HepG2 (cell line): ENCODE measurements around the gene S100A13. TPM values are rescaled to one million over a fixed set of nuclear protein-coding genes. Genes with fewer than 3 reads are reported as not detected.
A peak's percentile ranks its signal among the peaks of the same experiment; 100 is the strongest.

Experiments
- ATAC-seq: fragments of 200-7000 bp; cut with Tn5 transposase; 3 replicates; pipeline ENCODE4 v1.9.1; 2020; ENCODE audit warnings: mild to moderate bottlenecking, moderate library complexity
- Bru-seq: library from RNA; stranded (reverse); fragments of 400-500 nt; gene quantifications from one replicate; lab custom pipeline; 2021; lab: Mats Ljungman, UMichigan
- BruChase-seq, 2 experiments: library from RNA; stranded (reverse); fragments of 400-500 nt; gene quantifications; one replicate each; lab custom pipeline; 2021; lab: Mats Ljungman, UMichigan
- BruUV-seq: library from RNA; stranded (reverse); fragments of 400-500 nt; replicated peaks from 2 replicates; lab custom pipeline; 2021; lab: Mats Ljungman, UMichigan
- CTCF ChIA-PET: fragments of 300-600 bp; formaldehyde crosslinking; extraction: SDS; loops from one replicate; lab custom pipeline; 2021; ENCODE audit warnings: low total read pairs, inconsistent platforms, low intra/inter-chr PET ratio; lab: Yijun Ruan, JAX
- POLR2A ChIA-PET: fragments of 350-600 bp; sonication (Branson Sonifier 250); formaldehyde crosslinking; loops from one replicate; lab custom pipeline; 2020; ENCODE audit warnings: antibody characterized with exemption, inconsistent platforms; lab: Yijun Ruan, JAX
- DNase-seq: peaks from one replicate; pipeline ENCODE4 v3.0.0-alpha.2; 2015; ENCODE audit warnings: low spot score
- FAIRE-seq: peaks from 3 replicates; lab custom pipeline; 2011; peaks lifted over from hg19 to GRCh38; lab: Jason Lieb, UNC
- H2AFZ ChIP-seq: one replicate; pipeline ENCODE4 v1.6.1; 2011; ENCODE audit warnings: low read length, inconsistent platforms
- H3K27ac ChIP-seq: fragments of 300-600 bp; 3 replicates; pipeline ENCODE4 v1.8.0; 2011; ENCODE audit warnings: mixed run types, mild to moderate bottlenecking, mixed read lengths, low read length, inconsistent platforms; ENCODE audit not compliant: insufficient read depth; ENCODE audit errors: extremely low read length
- H3K27me3 ChIP-seq, 2 experiments: fragments of 200-600 bp in 1 of 2; 2 replicates in 1 of 2; 3 replicates in 1 of 2; pipeline versions ENCODE4 v1.6.0 to v1.8.0; 2011; ENCODE audit warnings: low read length in 2 of 2, mild to moderate bottlenecking in 2 of 2, moderate library complexity in 2 of 2, inconsistent platforms in 1 of 2; ENCODE audit not compliant: insufficient read depth in 2 of 2, control insufficient read depth in 1 of 2
- H3K36me3 ChIP-seq, 2 experiments: fragments of 200-600 bp in 1 of 2; replicated peaks in 1 of 2; 2 replicates in 1 of 2; 3 replicates in 1 of 2; pipeline versions ENCODE4 v1.5.1 to v1.8.0; 2011; ENCODE audit warnings: low read length in 2 of 2, inconsistent platforms in 1 of 2; ENCODE audit not compliant: insufficient read depth in 2 of 2, control insufficient read depth in 1 of 2
- H3K4me1 ChIP-seq: 2 replicates; pipeline ENCODE4 v1.5.1; 2012; ENCODE audit warnings: low read length, inconsistent platforms; ENCODE audit not compliant: insufficient read depth
- H3K4me2 ChIP-seq: 2 replicates; pipeline ENCODE4 v1.6.0; 2011; ENCODE audit warnings: low read depth, low read length, inconsistent platforms
- H3K4me3 ChIP-seq, 3 experiments: fragments of 200-600 bp in 1 of 3; sonication (generic), shearing (Covaris generic) in 1 of 3; replicated peaks in 1 of 3; 2 replicates each; pipeline ENCODE4 v1.5.1; 2011 to 2016; ENCODE audit warnings: low read length in 3 of 3, inconsistent platforms in 2 of 3, low read depth in 2 of 3, mild to moderate bottlenecking in 2 of 3, control low read depth in 1 of 3, mixed read lengths in 1 of 3; ENCODE audit not compliant: insufficient read depth in 1 of 3
- H3K79me2 ChIP-seq: one replicate; pipeline ENCODE4 v1.6.1; 2011; ENCODE audit warnings: low read length, inconsistent platforms; ENCODE audit not compliant: insufficient read depth
- H3K9ac ChIP-seq: 2 replicates; pipeline ENCODE4 v1.6.0; 2011; ENCODE audit warnings: mild to moderate bottlenecking, low read depth, low read length, inconsistent platforms; ENCODE audit not compliant: insufficient read depth
- H3K9me3 ChIP-seq: 2 replicates; pipeline ENCODE4 v1.5.1; 2012; ENCODE audit warnings: mild to moderate bottlenecking, low read length
- H4K20me1 ChIP-seq: 2 replicates; pipeline ENCODE4 v1.6.0; 2011; ENCODE audit warnings: inconsistent platforms, mild to moderate bottlenecking, low read length, moderate library complexity; ENCODE audit not compliant: insufficient read depth
- ARNT2 ChIP-seq: sonication (generic); formaldehyde crosslinking; IDR thresholded peaks from 2 replicates; pipeline ENCODE4 v1.8.0; 2022; ENCODE audit warnings: mild to moderate bottlenecking, low read depth, missing genetic modification reagents, moderate library complexity
- IKZF4 ChIP-seq: sonication (generic); formaldehyde crosslinking; IDR thresholded peaks from 2 replicates; pipeline ENCODE4 v1.5.1; 2020; ENCODE audit warnings: borderline replicate concordance, mild to moderate bottlenecking, low read depth, missing genetic modification reagents; ENCODE audit errors: not compliant biosample characterization
- MBD4 ChIP-seq: IDR thresholded peaks from 2 replicates; pipeline ENCODE4 v1.6.1; 2012; ENCODE audit warnings: low read length, inconsistent platforms, borderline replicate concordance
- NCOA5 ChIP-seq: sonication (generic); formaldehyde crosslinking; IDR thresholded peaks from 2 replicates; pipeline ENCODE4 v1.4.0; 2020; ENCODE audit warnings: missing genetic modification reagents
- NFE2L2 ChIP-seq: fragments of 150-350 bp; IDR thresholded peaks from 2 replicates; pipeline ENCODE4 v1.6.1; 2014; ENCODE audit warnings: low read length
- TBP ChIP-seq: sonication (generic); formaldehyde crosslinking; IDR thresholded peaks from 2 replicates; pipeline ENCODE4 v1.5.0; 2020; ENCODE audit warnings: missing genetic modification reagents
- ZNF546 ChIP-seq: sonication (generic); formaldehyde crosslinking; conservative IDR thresholded peaks from 2 replicates; pipeline ENCODE4 v1.8.1; 2023; ENCODE audit warnings: mild to moderate bottlenecking, missing genetic modification reagents
- ZNF547 ChIP-seq: sonication (generic); formaldehyde crosslinking; IDR thresholded peaks from 2 replicates; pipeline ENCODE4 v1.5.1; 2020; ENCODE audit warnings: mild to moderate bottlenecking, missing genetic modification reagents
- ZNF589 ChIP-seq: sonication (generic); formaldehyde crosslinking; conservative IDR thresholded peaks from 2 replicates; pipeline ENCODE4 v1.8.0; 2022; ENCODE audit warnings: mild to moderate bottlenecking, moderate library complexity, missing genetic modification reagents
- ZNF878 ChIP-seq: sonication (generic); formaldehyde crosslinking; IDR thresholded peaks from 2 replicates; pipeline ENCODE4 v1.8.1; 2023; ENCODE audit warnings: mild to moderate bottlenecking, missing genetic modification reagents, moderate library complexity
- WGBS: methylation state at CpG from one replicate; pipeline ENCODE4 v1.1.6; 2017; ENCODE audit warnings: low lambda C conversion rate; 5-methylcytosine and 5-hydroxymethylcytosine counted together
- in situ Hi-C: cut with HindIII; loops from 2 replicates; pipeline ENCODE4 v1.10.0; 2017; ENCODE audit warnings: low pct_unique_long_range_greater_than_20kb; ENCODE audit not compliant: extremely low pct_ligation_motif_present
- intact Hi-C: fragments of 100-400 bp; cut with micrococcal nuclease; formaldehyde crosslinking; loops from one replicate; pipeline ENCODE4 v1.10.0; 2022; ENCODE audit not compliant: unreplicated experiment
- long read RNA-seq, 2 experiments: library from RNA in 1 of 2; library from polyadenylated mRNA in 1 of 2; stranded (forward) in 1 of 2; unstranded in 1 of 2; transcript quantifications; one replicate each; pipeline ENCODE4 v2.0.0, GENCODE V29; 2019 to 2022
- polyA minus RNA-seq, 3 experiments: library from RNA; depleted of rRNA, polyadenylated mRNA; stranded (reverse); fragments of >200 nt; gene quantifications; 2 replicates each; pipeline ENCODE4 v1.2.3, GENCODE V29; 2011; ENCODE audit warnings: low replicate concordance in 1 of 3
- polyA plus RNA-seq, 8 experiments: library from polyadenylated mRNA; depleted of rRNA in 3 of 8; stranded (reverse) in 7 of 8; unstranded in 1 of 8; fragments of >200 nt; fragmentation: Illumina TruSeq in 4 of 8; extraction: Trizol in 4 of 8; gene quantifications; 2 replicates each; pipeline versions ENCODE4 v1.2.1 to v1.2.3, GENCODE V29; 2011 to 2016; ENCODE audit warnings: low read depth in 4 of 8, missing spikeins in 1 of 8, mixed read lengths in 1 of 8; ENCODE audit not compliant: insufficient read depth in 1 of 8
- total RNA-seq, 5 experiments: library from RNA; depleted of rRNA; stranded (reverse); fragments of >200 nt; fragmentation: Illumina TruSeq; extraction: Trizol; gene quantifications; 2 replicates each; pipeline ENCODE4 v1.2.3, GENCODE V29; 2016; ENCODE audit warnings: low read depth in 1 of 5
- TF ChIP-seq, protein P1 (sequence below): sonication (generic); formaldehyde crosslinking; IDR thresholded peaks from 2 replicates; pipeline ENCODE4 v1.4.0; 2020; ENCODE audit warnings: low read depth, missing genetic modification reagents

The S100A13 gene
- total RNA-seq (2016; rRNA removed; fragmentation: Illumina TruSeq; extraction: Trizol) (89.5 and 115 TPM in 2 replicates), polyA plus RNA-seq (2011; rRNA removed) (172 TPM in 2 replicates), polyA minus RNA-seq (2011; rRNA and poly(A)+ RNA removed; ENCODE audit: low replicate concordance) (42.6 and 182 TPM in 2 replicates), Bru-seq, nascent RNA (percentile 61 among the genes with signal in this experiment), BruChase-seq, experiment 1, labeled RNA remaining after a 6-hour chase (percentile 57 among the genes with signal in this experiment), BruChase-seq, experiment 2, labeled RNA remaining after a 2-hour chase (percentile 51 among the genes with signal in this experiment)
- 78.4 and 101 TPM in 2 replicates for total RNA-seq (2016; cell fraction: cytosol; rRNA removed; fragmentation: Illumina TruSeq; extraction: Trizol; ENCODE audit: low read depth)
- total RNA-seq (2016; cell fraction: insoluble cytoplasmic fraction; rRNA removed; fragmentation: Illumina TruSeq; extraction: Trizol) = 101 and 125 TPM in 2 replicates
- total RNA-seq (2016; cell fraction: membrane; rRNA removed; fragmentation: Illumina TruSeq; extraction: Trizol) = 88.5 and 93.4 TPM in 2 replicates
- 30.0 and 35.1 TPM in 2 replicates for total RNA-seq (2016; cell fraction: nucleus; rRNA removed; fragmentation: Illumina TruSeq; extraction: Trizol)
- 139 and 163 TPM in 2 replicates for polyA plus RNA-seq (2011; cell fraction: cytosol; rRNA removed)
- polyA plus RNA-seq (2011; cell fraction: nucleus; rRNA removed) = 32.1 and 42.4 TPM in 2 replicates
- polyA plus RNA-seq (2012) = 56.6 and 75.4 TPM in 2 replicates
- 82.7 and 114 TPM in 2 replicates for polyA plus RNA-seq (2016; cell fraction: cytosol; fragmentation: Illumina TruSeq; extraction: Trizol; ENCODE audit: low read depth)
- polyA plus RNA-seq (2016; cell fraction: insoluble cytoplasmic fraction; fragmentation: Illumina TruSeq; extraction: Trizol; ENCODE audit: low read depth) = 106 and 116 TPM in 2 replicates
- 65.7 and 84.0 TPM in 2 replicates for polyA plus RNA-seq (2016; cell fraction: membrane; fragmentation: Illumina TruSeq; extraction: Trizol; ENCODE audit: low read depth)
- 50.7 and 51.1 TPM in 2 replicates for polyA plus RNA-seq (2016; cell fraction: nucleus; fragmentation: Illumina TruSeq; extraction: Trizol; ENCODE audit: insufficient read depth, low read depth)
- 11.7 and 13.7 TPM in 2 replicates for polyA minus RNA-seq (2011; cell fraction: cytosol; rRNA and poly(A)+ RNA removed)
- polyA minus RNA-seq (2011; cell fraction: nucleus; rRNA and poly(A)+ RNA removed) = 6.7 and 6.8 TPM in 2 replicates
- long read RNA-seq, experiment 1, partial matches to known transcripts = 81 of 90 reads
- long read RNA-seq, experiment 1, other reads (novel, unspliced or antisense) = 6 of 90 reads
- long read RNA-seq, experiment 2, partial matches to known transcripts = 114 of 118 reads
- long read RNA-seq, experiment 2, other reads (novel, unspliced or antisense) = 2 of 118 reads

DNA sequence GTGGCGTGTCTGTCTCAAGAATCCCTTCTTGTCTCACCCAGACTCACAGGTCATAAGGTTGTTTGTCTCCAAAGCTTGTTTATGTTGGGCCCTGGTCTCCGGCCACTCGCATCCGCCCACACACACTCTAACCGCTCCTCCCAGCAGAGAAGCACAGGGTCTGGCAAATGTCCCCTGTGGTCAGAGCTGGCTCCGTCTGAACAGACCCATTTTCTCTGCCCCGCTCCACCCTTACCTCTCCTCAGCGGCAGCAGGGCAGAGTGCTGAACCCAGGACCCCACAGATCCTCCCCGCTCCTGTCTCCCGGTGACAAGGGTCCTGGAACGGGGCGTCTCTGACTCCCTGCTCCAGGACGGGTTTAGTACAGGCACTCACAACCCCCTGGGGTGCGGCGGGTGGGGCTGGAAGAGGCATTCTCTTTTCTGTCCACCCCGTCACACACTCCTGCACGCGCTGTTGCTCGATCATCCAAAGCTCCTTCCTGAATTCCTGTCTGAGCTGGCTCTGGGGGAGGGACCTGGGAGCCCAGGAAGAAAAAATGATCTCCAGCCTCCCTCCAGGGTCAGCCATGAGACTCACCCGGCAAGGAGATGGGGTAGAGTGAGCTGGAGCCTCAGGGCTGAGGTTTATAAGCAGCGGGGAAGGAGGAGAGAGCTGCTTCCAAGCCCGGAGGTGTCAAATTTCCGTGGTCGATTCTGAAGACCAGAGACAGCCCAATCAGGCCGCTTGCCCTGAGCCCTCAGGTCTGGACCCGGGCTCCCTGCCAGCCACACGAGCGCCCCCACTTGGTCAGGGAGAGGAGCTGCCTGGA is at the start of gene S100A13:
Gene S100A13, minus strand, starts transcription at position 602 of the 811 bp plus-strand sequence. CDS start 1,033 bp downstream, outside the sequence.
- Histone ChIP-seq H3K9me3 (no peaks in the 10 kb centered on the region), H3K4me3 (peak within 1 kb of the TSS; percentile 72 to 84 (median 74)), H3K79me2 (peaks cover 34% of the 10 kb centered on the region), H3K27me3 (no peaks in the 10 kb centered on the region), H3K4me2 (peak within 1 kb of the TSS; percentile 91), H2AFZ (peak within 1 kb of the TSS; percentile 63), H3K27ac (peak within 1 kb of the TSS; percentile 87), H3K9ac (peak within 1 kb of the TSS; percentile 78), H3K36me3 (peaks cover 2 to 3% of the 10 kb centered on the region in 2 experiments; a peak in 2 of 5 replicates), H4K20me1 (no peaks in the 10 kb centered on the region), H3K4me1 (peaks cover 55% of the 10 kb centered on the region)
- intact Hi-C loops = loop anchor here (1.0 to 5.0 kb wide), 3 partner anchors 18 to 115 kb away; no protein-coding TSS in a partner anchor
- in situ Hi-C loops = loop anchor here (5.0 kb wide), 2 partner anchors 55 to 120 kb away; no protein-coding TSS in a partner anchor
- FAIRE-seq (peak; percentile 93), DNase-seq (peak; percentile 90), ATAC-seq (peak; percentile 82)
- WGBS = 0% methylated on average over 19 of the region's 28 CpGs
- CTCF ChIA-PET = interaction anchor here (1.4 to 2.0 kb wide), 3 partner anchors 54 to 117 kb away, joined by 5 to 18 read pairs (median 7); no protein-coding TSS in a partner anchor
- POLR2A ChIA-PET = interaction anchor here (0.6 to 15.2 kb wide), 28 partner anchors 9 to 360 kb away, joined by 3 to 390 read pairs (median 6); partner anchors contain the start of genes INTS3, S100A14, S100A16 and S100A6
- TSS peak; percentile 67 for BruUV-seq
- TF ChIP-seq ZNF547 (CRISPR knock-in tag) (no peak), TBP (CRISPR knock-in tag) (no peak), NFE2L2 (no peak), MBD4 (no peak), ZNF589 (CRISPR knock-in tag) (no peak), ZNF546 (CRISPR knock-in tag) (no peak; the same call in 1 of the 2 replicates), ARNT2 (no peak), NCOA5 (CRISPR knock-in tag) (no peak), IKZF4 (no peak), ZNF878 (CRISPR knock-in tag) (peak; percentile 52; the same call in 1 of the 2 replicates)
- TF ChIP-seq, protein P1, sequence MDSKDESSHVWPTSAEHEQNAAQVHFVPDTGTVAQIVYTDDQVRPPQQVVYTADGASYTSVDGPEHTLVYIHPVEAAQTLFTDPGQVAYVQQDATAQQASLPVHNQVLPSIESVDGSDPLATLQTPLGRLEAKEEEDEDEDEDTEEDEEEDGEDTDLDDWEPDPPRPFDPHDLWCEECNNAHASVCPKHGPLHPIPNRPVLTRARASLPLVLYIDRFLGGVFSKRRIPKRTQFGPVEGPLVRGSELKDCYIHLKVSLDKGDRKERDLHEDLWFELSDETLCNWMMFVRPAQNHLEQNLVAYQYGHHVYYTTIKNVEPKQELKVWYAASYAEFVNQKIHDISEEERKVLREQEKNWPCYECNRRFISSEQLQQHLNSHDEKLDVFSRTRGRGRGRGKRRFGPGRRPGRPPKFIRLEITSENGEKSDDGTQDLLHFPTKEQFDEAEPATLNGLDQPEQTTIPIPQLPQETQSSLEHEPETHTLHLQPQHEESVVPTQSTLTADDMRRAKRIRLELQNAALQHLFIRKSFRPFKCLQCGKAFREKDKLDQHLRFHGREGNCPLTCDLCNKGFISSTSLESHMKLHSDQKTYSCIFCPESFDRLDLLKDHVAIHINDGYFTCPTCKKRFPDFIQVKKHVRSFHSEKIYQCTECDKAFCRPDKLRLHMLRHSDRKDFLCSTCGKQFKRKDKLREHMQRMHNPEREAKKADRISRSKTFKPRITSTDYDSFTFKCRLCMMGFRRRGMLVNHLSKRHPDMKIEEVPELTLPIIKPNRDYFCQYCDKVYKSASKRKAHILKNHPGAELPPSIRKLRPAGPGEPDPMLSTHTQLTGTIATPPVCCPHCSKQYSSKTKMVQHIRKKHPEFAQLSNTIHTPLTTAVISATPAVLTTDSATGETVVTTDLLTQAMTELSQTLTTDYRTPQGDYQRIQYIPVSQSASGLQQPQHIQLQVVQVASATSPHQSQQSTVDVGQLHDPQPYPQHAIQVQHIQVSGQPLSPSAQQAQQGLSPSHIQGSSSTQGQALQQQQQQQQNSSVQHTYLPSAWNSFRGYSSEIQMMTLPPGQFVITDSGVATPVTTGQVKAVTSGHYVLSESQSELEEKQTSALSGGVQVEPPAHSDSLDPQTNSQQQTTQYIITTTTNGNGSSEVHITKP (CRISPR knock-in tag) = 0 out of 2 replicates have a peak, but pooled peaks have one; percentile 2
